B cell (primary cell): Measurements from ENCODE around the gene NTRK3. TPM values are rescaled to one million over a fixed set of nuclear protein-coding genes. Genes with fewer than 3 reads are reported as not detected.

Experiments used
- ATAC-seq: fragments of 200-7000 bp; cut with Tn5 transposase; one replicate; pipeline ENCODE4 v1.10.0; 2021; ENCODE audit warnings: low read depth, mild to moderate bottlenecking, moderate number of reproducible peaks, moderate library complexity
- CTCF ChIA-PET: fragments of 350-600 bp; sonication (Branson Sonifier 250); formaldehyde crosslinking; loops from one replicate; lab custom pipeline; 2021; ENCODE audit warnings: antibody characterized with exemption, inconsistent platforms; lab: Charles Lee
- POLR2A ChIA-PET: fragments of 350-600 bp; sonication (Branson Sonifier 250); formaldehyde crosslinking; loops from one replicate; lab custom pipeline; 2021; ENCODE audit warnings: antibody characterized with exemption; lab: Charles Lee
- DNase-seq: peaks from one replicate; pipeline ENCODE4 v3.0.0; 2013
- H2AFZ ChIP-seq: 2 replicates; pipeline ENCODE4 v1.6.1; 2012; ENCODE audit warnings: mild to moderate bottlenecking, low read depth, low read length; ENCODE audit not compliant: insufficient read depth, poor library complexity, severe bottlenecking
- H3K27ac ChIP-seq, 2 donors: 1 replicate in 1 of 2; 2 replicates in 1 of 2; pipeline ENCODE4 v1.5.1; 2012 to 2013; ENCODE audit warnings: low read length in 2 of 2, mild to moderate bottlenecking in 2 of 2, moderate library complexity in 1 of 2
- H3K27me3 ChIP-seq, 4 experiments: fragments of 200-600 bp in 1 of 4; sonication (generic) in 1 of 4; replicated peaks in 1 of 4; 1 replicate in 2 of 4; 2 replicates in 2 of 4; pipeline versions ENCODE4 v1.6.1 to v1.7.0; 2013 to 2016; ENCODE audit warnings: low read length in 3 of 4, mild to moderate bottlenecking in 2 of 4, mixed read lengths in 1 of 4, moderate library complexity in 1 of 4; ENCODE audit not compliant: insufficient read depth in 4 of 4, control insufficient read depth in 3 of 4; ENCODE audit errors: control extremely low read depth in 1 of 4
- H3K36me3 ChIP-seq, 2 experiments: replicated peaks in 1 of 2; 1 replicate in 1 of 2; 2 replicates in 1 of 2; pipeline versions ENCODE4 v1.6.1 to v1.7.1; 2013; ENCODE audit warnings: low read length in 1 of 2; ENCODE audit not compliant: insufficient read depth in 2 of 2, control insufficient read depth in 1 of 2; ENCODE audit errors: control extremely low read depth in 1 of 2, extremely low read depth in 1 of 2
- H3K4me1 ChIP-seq, 2 donors: fragments of 200-600 bp in 1 of 2; sonication (generic) in 1 of 2; 1 replicate in 1 of 2; 2 replicates in 1 of 2; pipeline versions ENCODE4 v1.5.1 to v1.6.1; 2013 to 2017; ENCODE audit warnings: low read length in 2 of 2; ENCODE audit not compliant: control insufficient read depth in 2 of 2, insufficient read depth in 2 of 2
- H3K4me2 ChIP-seq: replicated peaks from 2 replicates; pipeline ENCODE3; 2012; ENCODE audit warnings: mild to moderate bottlenecking, low read depth, low read length; ENCODE audit not compliant: poor library complexity, severe bottlenecking
- H3K4me3 ChIP-seq, 5 experiments: fragments of 200-600 bp in 1 of 5; sonication (generic) in 1 of 5; 1 replicate in 3 of 5; 2 replicates in 2 of 5; pipeline versions ENCODE4 v1.5.1 to v1.7.0; 2011 to 2016; ENCODE audit warnings: low read length in 4 of 5, mild to moderate bottlenecking in 4 of 5, low read depth in 2 of 5, control low read depth in 1 of 5, moderate library complexity in 1 of 5; ENCODE audit not compliant: insufficient read depth in 1 of 5; ENCODE audit errors: control extremely low read depth in 1 of 5, extremely low read depth in 1 of 5
- H3K79me2 ChIP-seq: fragments of 200-600 bp; sonication (generic); one replicate; pipeline ENCODE4 v1.6.0; 2016; ENCODE audit warnings: low read length; ENCODE audit not compliant: control insufficient read depth, insufficient read depth
- H3K9ac ChIP-seq: fragments of 200-600 bp; sonication (generic); 2 replicates; pipeline ENCODE4 v1.6.1; 2017; ENCODE audit warnings: mild to moderate bottlenecking, low read length, moderate library complexity
- H3K9me3 ChIP-seq, 3 donors: one replicate each; pipeline versions ENCODE4 v1.6.1 to v1.7.1; 2013; ENCODE audit warnings: low read length in 2 of 3; ENCODE audit not compliant: control insufficient read depth in 2 of 3, insufficient read depth in 1 of 3; ENCODE audit errors: control extremely low read depth in 1 of 3
- H4K20me1 ChIP-seq: 2 replicates; pipeline ENCODE4 v1.6.0; 2012; ENCODE audit warnings: mild to moderate bottlenecking, low read length; ENCODE audit not compliant: insufficient read depth, control insufficient read depth, poor library complexity, severe bottlenecking
- H3K27ac Mint-ChIP-seq: one replicate; pipeline ENCODE4 v1.8.0; 2021; ENCODE audit warnings: mixed read lengths
- H3K27me3 Mint-ChIP-seq: one replicate; pipeline ENCODE4 v1.8.0; 2021; ENCODE audit warnings: mixed read lengths
- H3K4me1 Mint-ChIP-seq: one replicate; pipeline ENCODE4 v1.8.0; 2021; ENCODE audit warnings: mixed read lengths
- H3K4me3 Mint-ChIP-seq: one replicate; pipeline ENCODE4 v1.8.0; 2021; ENCODE audit warnings: mixed read lengths
- H3K9me3 Mint-ChIP-seq: one replicate; pipeline ENCODE4 v1.8.0; 2022; ENCODE audit warnings: mixed read lengths; ENCODE audit not compliant: insufficient read depth
- EZH2 ChIP-seq: IDR thresholded peaks from 2 replicates; pipeline ENCODE4 v1.6.1; 2012; ENCODE audit warnings: borderline replicate concordance, low read depth, mild to moderate bottlenecking, moderate library complexity, low read length; ENCODE audit not compliant: insufficient read depth, poor library complexity, severe bottlenecking
- WGBS: methylation state at CpG from one replicate; pipeline ENCODE4 v1.1.5; 2013; ENCODE audit warnings: missing lambda C conversion rate; ENCODE audit not compliant: insufficient coverage; 5-methylcytosine and 5-hydroxymethylcytosine counted together
- intact Hi-C: fragments of 100-400 bp; cut with micrococcal nuclease; formaldehyde crosslinking; loops from one replicate; pipeline ENCODE4 v1.10.0; 2022
- polyA plus RNA-seq: library from polyadenylated mRNA; depleted of rRNA; stranded (reverse); fragments of >200 nt; gene quantifications from 2 replicates; pipeline ENCODE4 v1.2.3, GENCODE V29; 2012
- total RNA-seq, 2 donors: library from RNA; stranded (reverse); fragments of 120-200 nt in 1 of 2; gene quantifications; 1 replicate in 1 of 2; 2 replicates in 1 of 2; pipeline versions ENCODE4 v1.2.3 to v1.2.4, GENCODE V29; 2013 to 2022
- TF ChIP-seq, protein P1 (sequence below): fragments of 200-600 bp; IDR thresholded peaks from one replicate; pipeline ENCODE4 v1.8.0; 2022; ENCODE audit warnings: antibody characterized with exemption, mild to moderate bottlenecking

The NTRK3 gene
- total and polyA plus RNA-seq, 2 donors (not counting 1 experiment from before 2014, with no cell fraction given) = not detected

DNA sequence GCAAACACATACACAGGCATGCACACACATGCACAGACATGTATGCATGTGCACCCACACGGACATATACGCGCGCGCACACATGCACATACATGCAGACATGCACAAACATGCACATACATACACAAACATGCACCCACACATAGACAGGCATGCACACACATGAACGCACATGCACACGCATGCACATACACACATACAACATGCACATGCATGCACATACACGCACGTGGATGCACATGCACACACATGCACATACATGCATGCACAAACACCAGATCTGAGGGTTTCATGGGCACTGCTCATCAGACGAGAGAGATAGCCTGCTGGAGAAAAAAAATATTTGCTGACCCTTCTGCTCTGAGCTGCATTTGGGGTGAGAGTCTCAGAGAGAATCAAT, 31.7 kb upstream of the NTRK3 start:
- POLR2A ChIA-PET = no interaction called here
- Histone ChIP-seq H3K9ac (no peak overlapping the region), H3K4me2 (no peak overlapping the region), H3K36me3 (no peaks in the 10 kb centered on the region), H4K20me1 (no peaks in the 10 kb centered on the region), H3K79me2 (no peaks in the 10 kb centered on the region), H3K4me1 (peaks cover 4 to 5% of the 10 kb centered on the region in 2 donors), H3K27me3 (peaks cover 0 to 18% (median 7%) of the 10 kb centered on the region in 4 experiments), H2AFZ (no peak overlapping the region), H3K4me3 (no peak overlapping the region), H3K9me3 (no peaks in the 10 kb centered on the region), H3K27ac (no peak overlapping the region)
- H3K27ac Mint-ChIP-seq = no peak overlapping the region
- ATAC-seq (no peak), DNase-seq (no peak)
- peaks cover 10% of the 10 kb centered on the region for H3K4me1 Mint-ChIP-seq
- CTCF ChIA-PET = no interaction called here
- H3K4me3 Mint-ChIP-seq = no peak overlapping the region
- H3K27me3 Mint-ChIP-seq = peaks cover 37% of the 10 kb centered on the region
- WGBS = 88% methylated on average over 9 of the region's 10 CpGs
- intact Hi-C loops = no loop called here
- H3K9me3 Mint-ChIP-seq = no peaks in the 10 kb centered on the region
- TF ChIP-seq, protein P1, sequence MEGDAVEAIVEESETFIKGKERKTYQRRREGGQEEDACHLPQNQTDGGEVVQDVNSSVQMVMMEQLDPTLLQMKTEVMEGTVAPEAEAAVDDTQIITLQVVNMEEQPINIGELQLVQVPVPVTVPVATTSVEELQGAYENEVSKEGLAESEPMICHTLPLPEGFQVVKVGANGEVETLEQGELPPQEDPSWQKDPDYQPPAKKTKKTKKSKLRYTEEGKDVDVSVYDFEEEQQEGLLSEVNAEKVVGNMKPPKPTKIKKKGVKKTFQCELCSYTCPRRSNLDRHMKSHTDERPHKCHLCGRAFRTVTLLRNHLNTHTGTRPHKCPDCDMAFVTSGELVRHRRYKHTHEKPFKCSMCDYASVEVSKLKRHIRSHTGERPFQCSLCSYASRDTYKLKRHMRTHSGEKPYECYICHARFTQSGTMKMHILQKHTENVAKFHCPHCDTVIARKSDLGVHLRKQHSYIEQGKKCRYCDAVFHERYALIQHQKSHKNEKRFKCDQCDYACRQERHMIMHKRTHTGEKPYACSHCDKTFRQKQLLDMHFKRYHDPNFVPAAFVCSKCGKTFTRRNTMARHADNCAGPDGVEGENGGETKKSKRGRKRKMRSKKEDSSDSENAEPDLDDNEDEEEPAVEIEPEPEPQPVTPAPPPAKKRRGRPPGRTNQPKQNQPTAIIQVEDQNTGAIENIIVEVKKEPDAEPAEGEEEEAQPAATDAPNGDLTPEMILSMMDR = no peak
- no peak for TF ChIP-seq EZH2

DNA sequence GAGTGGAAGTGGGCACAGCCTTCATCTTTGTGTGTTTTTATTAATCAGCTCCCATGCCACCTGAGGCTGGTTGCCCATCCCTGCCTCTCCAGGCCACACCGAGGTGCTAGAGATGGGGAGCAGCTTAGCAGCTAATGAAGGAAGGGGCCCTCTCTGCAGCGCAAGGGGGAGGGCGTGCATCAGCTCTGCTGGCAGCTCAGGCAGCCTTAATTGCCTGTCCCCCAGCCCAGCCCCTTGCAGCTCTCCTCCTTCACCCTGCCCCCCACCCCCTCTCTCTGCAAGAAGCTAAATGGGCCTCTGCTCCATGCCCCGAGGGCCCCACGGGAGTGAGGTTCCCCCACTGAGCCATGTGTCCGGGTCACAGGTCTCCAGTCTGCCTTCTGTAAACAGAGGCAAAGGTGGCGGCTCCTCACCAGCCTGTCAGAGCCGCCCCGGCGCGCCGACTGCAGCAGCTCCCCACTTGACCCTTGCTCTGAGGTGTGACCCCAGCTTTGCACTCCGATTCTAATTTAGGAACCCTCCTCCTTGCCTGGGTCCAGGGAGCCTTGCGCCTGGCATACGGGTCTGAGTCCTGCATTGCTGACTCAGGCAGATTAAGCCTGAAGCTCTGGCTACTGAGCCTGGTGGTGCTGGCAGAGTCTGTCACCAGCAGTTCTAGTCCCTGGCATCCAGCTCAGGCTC, 27.9 kb upstream of the NTRK3 start:
- no peaks in the 10 kb centered on the region for H4K20me1 ChIP-seq
- no peak overlapping the region for H3K9ac ChIP-seq
- H3K4me2 ChIP-seq = no peak overlapping the region
- no peaks in the 10 kb centered on the region for H3K4me1 ChIP-seq
- H3K9me3 ChIP-seq = peaks cover 0 to 2% (median 0%) of the 10 kb centered on the region in 3 donors
- no peak for ATAC-seq
- H3K79me2 ChIP-seq = no peaks in the 10 kb centered on the region
- no peak overlapping the region for H3K27ac ChIP-seq
- no peak overlapping the region for H3K4me3 Mint-ChIP-seq
- peaks cover 0 to 21% (median 9%) of the 10 kb centered on the region in 4 experiments for H3K27me3 ChIP-seq
- H3K4me3 ChIP-seq = no peak overlapping the region
- no peak for DNase-seq
- no peak overlapping the region for H2AFZ ChIP-seq
- no peaks in the 10 kb centered on the region for H3K9me3 Mint-ChIP-seq
- WGBS = 16% methylated on average over 12 of the region's 15 CpGs
- no peak for TF ChIP-seq EZH2
- TF ChIP-seq, protein P1 = no peak
- no peak overlapping the region for H3K27ac Mint-ChIP-seq
- no peaks in the 10 kb centered on the region for H3K36me3 ChIP-seq
- ChIA-PET CTCF (interaction anchor here (1.8 to 2.7 kb wide), 2 partner anchors 9 to 10 kb away, joined by 5 to 13 read pairs; no protein-coding TSS in a partner anchor), POLR2A (no interaction called here)
- H3K27me3 Mint-ChIP-seq = peaks cover 49% of the 10 kb centered on the region
- intact Hi-C loops = no loop called here
- H3K4me1 Mint-ChIP-seq = no peaks in the 10 kb centered on the region
